RCC 7860 (cell line): ENCODE results near the gene TRIM63.
"Not testable (repeated sequence)": the region's sequence is repeated elsewhere in the genome, so short reads cannot be mapped to it uniquely, and the experiment has no call there.

ENCODE experiments used
- DNase-seq: peaks from one replicate; pipeline ENCODE4 v3.0.0-alpha.2; 2015; ENCODE audit warnings: low spot score
- FAIRE-seq: peaks from 2 replicates; lab custom pipeline; 2012; peaks lifted over from hg19 to GRCh38; lab: Jason Lieb, UNC

TRIM63 gene

GRCh38 chr1:26067432-26067911 is at the start of gene TRIM63:
Gene TRIM63, minus strand, starts transcription at chr1:26067630. Its CDS starts 136 bp downstream, at chr1:26067494.
- no peak for FAIRE-seq
- no peak for DNase-seq

- no peak for DNase-seq
- FAIRE-seq: no peak
Observed at GRCh38 chr1:26114165-26114927, 46.9 kb upstream of the TRIM63 start.

- FAIRE-seq (no peak), DNase-seq (no peak)
Observed at GRCh38 chr1:26112407-26112775, 45.0 kb upstream of the TRIM63 start.

GRCh38 chr1:26111530-26112406 is 44.3 kb upstream of the TRIM63 start, which contains the start of gene PDIK1L:
Gene PDIK1L, plus strand, starts transcription at chr1:26111824. Its CDS starts 2,485 bp downstream, at chr1:26114309.
- DNase-seq: peak; percentile 82
- FAIRE-seq: no peak

GRCh38 chr1:26110731-26111529 is 43.5 kb upstream of the TRIM63 start:
- DNase-seq (peak; percentile 37), FAIRE-seq (no peak)

GRCh38 chr1:26109229-26110164 is 42.1 kb upstream of the TRIM63 start:
- DNase-seq: no peak
- no peak for FAIRE-seq

- not testable (repeated sequence) for DNase-seq, FAIRE-seq
Observed at GRCh38 chr1:26105226-26105548, 37.8 kb upstream of the TRIM63 start.

- DNase-seq: no peak
- FAIRE-seq: no peak
Observed at GRCh38 chr1:26102526-26102925, 35.1 kb upstream of the TRIM63 start.

GRCh38 chr1:26102119-26102518 is 34.7 kb upstream of the TRIM63 start:
- DNase-seq (no peak), FAIRE-seq (no peak)

GRCh38 chr1:26100204-26100603 is 32.8 kb upstream of the TRIM63 start:
- not testable (repeated sequence) for DNase-seq, FAIRE-seq

- no peak for DNase-seq
- FAIRE-seq: no peak
Observed at GRCh38 chr1:26099780-26100179, 32.4 kb upstream of the TRIM63 start.

GRCh38 chr1:26098602-26099001 is 31.2 kb upstream of the TRIM63 start:
- DNase-seq (no peak), FAIRE-seq (no peak)

- FAIRE-seq (no peak), DNase-seq (peak; percentile 54)
Observed at GRCh38 chr1:26097696-26098095, 30.3 kb upstream of the TRIM63 start.

- DNase-seq: no peak
- no peak for FAIRE-seq
Observed at GRCh38 chr1:26096471-26096870, 29.0 kb upstream of the TRIM63 start.

GRCh38 chr1:26094677-26095383 is 27.4 kb upstream of the TRIM63 start:
- no peak for DNase-seq
- no peak for FAIRE-seq

- DNase-seq (no peak), FAIRE-seq (no peak)
Observed at GRCh38 chr1:26094076-26094669, 26.7 kb upstream of the TRIM63 start.

- not testable (repeated sequence) for DNase-seq
Observed at GRCh38 chr1:26093569-26093968, 26.1 kb upstream of the TRIM63 start.

GRCh38 chr1:26092422-26092821 is 25.0 kb upstream of the TRIM63 start:
- no peak for FAIRE-seq
- no peak for DNase-seq

More at GRCh38 chr1:26093569-26093968, 26.1 kb upstream of the TRIM63 start:
- not testable (repeated sequence) for FAIRE-seq

GRCh38 chr1:26090893-26091292 is 23.5 kb upstream of the TRIM63 start:
- DNase-seq (no peak), FAIRE-seq (no peak)
